Measurements from ENCODE around the gene RBM6.
"Not testable (repeated sequence)": the region's sequence is repeated elsewhere in the genome, so short reads cannot be mapped to it uniquely, and the experiment has no call there.

RBM6 gene

DNA sequence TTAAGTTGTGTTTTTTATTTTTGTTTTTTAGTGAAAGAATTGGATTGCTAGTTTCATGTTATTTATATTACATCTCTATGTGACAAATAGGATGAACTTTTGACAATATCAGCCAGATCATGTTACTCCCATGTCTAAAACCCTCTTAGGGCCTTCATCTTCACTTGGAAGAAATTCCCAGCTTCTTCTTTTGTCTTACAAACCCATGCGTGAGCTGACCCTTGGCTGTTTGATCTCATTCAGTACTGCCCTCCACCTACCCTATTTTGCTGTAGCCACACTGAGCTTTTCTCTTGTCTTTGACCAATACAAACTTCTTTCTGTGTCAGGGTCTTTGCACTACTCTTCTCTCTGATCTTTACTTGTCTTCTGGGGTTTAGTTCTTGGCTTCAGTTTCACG lies 37.0 kb downstream of the RBM6 start:
- no peak for DNase-seq (ENCODE audit: low read depth)

DNA sequence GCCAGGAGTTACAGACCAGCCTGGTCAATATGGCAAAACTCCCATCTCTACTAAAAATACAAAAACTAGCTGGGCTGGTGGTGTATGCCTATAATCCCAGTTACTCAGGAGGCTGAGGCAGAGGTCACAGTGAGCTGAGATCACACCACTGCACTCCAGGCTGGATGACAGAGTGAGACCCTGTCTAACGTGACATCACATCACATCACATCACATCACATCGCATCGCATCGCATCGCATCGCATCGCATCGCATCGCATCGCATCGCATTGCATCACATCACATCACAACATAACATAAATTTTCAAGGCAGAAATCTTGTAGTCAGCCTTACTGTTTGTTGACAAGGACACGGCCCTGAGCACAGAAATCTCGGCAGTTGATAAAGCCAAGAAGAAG lies 44.4 kb downstream of the RBM6 start:
- DNase-seq (ENCODE audit: low read depth) = no peak

DNA sequence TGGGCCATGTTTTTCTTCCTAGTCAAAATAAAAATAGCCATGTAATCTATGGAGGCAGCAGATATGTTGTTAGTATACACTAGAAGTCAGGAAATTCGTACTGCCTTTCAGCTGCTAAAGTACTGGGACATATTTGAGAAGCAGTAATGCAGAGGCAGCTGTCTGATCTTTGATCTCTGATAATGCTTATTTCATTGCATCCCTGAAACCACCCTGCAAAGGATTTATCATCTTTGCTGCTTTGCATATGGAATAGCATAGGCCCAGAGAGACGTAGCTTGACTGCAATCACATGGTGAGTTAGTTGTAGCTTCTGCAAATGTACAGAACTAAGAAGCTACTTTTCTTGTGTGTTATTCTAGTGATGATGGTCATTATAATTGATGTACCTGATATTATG lies 52.4 kb downstream of the RBM6 start:
- no peak for DNase-seq (ENCODE audit: low read depth)

DNA sequence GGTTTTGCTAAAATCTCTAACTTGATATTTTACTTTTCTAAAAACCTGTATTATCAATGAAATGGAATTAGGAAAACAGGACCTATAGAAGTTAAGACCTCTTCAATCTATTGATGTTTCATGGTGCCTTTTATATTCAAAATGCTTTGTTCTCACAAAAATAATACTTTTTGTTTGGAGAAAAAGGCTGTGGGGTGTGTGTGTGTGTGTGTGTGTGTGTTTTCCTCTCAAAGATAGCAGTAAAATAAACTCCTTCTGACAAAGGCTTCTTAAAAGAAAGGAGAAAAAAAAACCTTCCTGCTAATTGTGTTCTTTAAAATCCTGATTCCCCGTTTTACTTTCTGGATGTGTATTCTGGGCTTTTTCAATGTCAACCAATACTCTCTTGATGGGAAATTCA lies 54.5 kb downstream of the RBM6 start:
- DNase-seq (ENCODE audit: low read depth) = no peak

DNA sequence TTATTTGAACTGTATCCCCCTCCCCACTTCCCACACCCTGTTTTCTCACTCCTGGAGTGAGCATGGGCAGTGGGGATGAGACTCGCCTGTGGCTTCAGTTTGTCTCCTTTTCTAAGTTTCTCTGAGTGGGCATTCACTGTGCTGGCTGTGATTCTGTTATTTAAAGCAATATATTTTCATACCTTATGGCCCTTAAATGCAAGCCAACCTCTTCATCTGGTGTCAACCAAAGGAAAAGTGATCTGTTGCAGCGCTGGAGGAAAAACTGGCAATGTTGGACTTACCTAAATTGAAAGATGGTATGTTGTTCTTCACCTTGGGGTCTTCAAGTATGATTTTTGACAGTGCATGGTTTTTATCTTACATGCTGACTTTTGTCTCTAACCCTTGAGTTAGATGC lies 56.1 kb downstream of the RBM6 start:
- DNase-seq (ENCODE audit: low read depth) = no peak

DNA sequence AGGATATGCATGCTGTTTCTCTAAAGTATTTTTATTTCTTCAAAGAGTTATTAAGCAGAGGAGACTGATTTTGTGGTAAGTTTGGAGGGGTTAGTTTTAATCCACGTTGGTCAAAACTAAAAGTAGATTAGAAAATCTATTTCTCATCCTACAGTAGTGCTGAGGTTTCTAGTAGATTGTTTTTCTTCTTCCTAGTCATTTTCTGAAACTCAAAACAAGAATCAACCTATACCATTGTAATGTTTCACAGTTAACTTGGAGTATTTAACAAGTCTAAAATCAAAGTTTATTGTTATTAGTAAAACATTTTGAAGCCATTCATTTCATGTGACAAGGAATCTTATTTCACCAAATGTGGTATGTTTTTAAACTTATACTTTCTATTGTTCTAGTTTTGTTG lies 57.9 kb downstream of the RBM6 start:
- no peak for DNase-seq (ENCODE audit: low read depth)

GRCh38 chr3:49998326-49998725 lies 58.4 kb downstream of the RBM6 start:
- no peak for DNase-seq (ENCODE audit: low read depth)

DNA sequence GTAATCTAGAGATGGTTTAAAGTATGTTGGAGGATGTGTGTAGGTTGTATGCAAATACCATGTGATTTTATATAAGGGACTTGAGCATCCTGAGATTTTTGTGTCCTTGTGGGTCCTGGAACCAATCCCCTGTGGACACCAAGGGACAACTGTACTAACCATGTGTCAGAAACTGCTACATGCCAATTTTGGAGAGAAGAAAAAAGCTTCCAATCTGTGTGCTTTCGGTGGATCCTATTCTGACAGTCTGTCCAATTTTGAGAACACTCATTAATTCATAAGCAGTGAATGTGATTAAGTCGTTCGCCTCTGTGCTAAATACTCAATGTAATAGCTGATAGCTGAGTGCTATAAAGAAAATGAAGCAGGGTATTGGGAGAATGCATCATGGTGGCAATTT lies 61.6 kb downstream of the RBM6 start:
- DNase-seq (ENCODE audit: low read depth) = no peak

DNA sequence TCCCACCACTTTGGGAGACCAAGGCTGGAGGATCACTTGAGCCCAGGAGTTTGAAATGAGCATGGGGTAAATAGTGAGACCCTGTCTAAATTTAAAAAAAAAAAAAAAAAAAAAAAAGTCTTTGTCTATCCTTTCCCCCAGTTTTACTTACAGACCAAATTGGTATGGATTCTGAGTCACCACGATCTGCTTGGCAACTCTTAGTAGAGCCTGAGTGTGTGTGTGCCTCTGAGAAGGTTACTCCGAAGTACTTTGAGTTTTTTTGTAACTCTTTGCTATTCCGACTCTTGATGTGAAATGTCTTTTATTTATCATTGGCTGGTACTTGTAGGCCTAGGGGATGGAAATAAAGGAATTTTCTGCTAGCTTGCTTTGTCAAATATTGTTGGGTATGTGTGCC lies 63.3 kb downstream of the RBM6 start:
- DNase-seq (ENCODE audit: low read depth) = no peak

GRCh38 chr3:50003824-50004223 lies 63.9 kb downstream of the RBM6 start:
- no peak for DNase-seq (ENCODE audit: low read depth)

DNA sequence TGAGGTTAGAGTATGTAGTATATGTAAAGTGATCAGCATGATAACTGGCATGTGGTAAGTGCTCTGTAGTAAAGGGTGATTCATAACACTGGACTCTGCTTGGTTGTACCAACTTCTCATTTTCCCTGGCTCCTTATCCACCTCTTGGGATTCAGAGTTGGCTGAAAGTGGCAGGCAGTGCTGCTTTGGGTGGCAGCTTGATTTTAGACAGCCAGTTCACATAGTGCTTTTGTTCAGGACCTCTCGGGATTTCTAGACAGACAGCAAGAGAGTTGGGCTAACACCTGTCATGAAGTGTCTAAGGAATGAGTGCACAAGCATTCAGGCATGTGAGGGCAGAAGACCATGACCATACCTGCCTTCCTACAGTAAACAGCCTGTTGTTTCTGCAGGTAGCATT lies 69.0 kb downstream of the RBM6 start:
- DNase-seq (ENCODE audit: low read depth) = no peak

GRCh38 chr3:50010959-50011358 lies 71.0 kb downstream of the RBM6 start:
- no peak for DNase-seq (ENCODE audit: low read depth)

GRCh38 chr3:50015918-50016317 lies 76.0 kb downstream of the RBM6 start:
- no peak for DNase-seq (ENCODE audit: low read depth)

DNA sequence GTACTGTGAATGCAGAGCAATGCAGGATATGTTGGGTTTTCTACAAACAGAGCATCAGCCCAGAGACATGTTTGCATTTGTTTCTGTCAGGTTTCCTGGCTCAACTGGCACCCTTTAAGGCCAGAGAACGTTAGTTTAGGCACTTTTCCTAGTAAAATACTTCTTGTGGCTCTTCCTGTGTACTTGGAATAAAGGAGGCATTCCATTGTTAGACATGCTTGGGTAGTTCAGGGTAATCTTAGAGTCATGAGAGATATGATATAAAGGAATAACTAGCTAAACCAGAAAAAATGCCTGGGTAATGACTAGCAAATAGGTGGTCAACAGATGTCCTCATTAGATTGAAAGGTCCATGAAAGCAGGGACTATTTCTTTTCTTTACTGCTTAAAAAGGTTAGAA lies 88.4 kb downstream of the RBM6 start:
- no peak for DNase-seq (ENCODE audit: low read depth)

DNA sequence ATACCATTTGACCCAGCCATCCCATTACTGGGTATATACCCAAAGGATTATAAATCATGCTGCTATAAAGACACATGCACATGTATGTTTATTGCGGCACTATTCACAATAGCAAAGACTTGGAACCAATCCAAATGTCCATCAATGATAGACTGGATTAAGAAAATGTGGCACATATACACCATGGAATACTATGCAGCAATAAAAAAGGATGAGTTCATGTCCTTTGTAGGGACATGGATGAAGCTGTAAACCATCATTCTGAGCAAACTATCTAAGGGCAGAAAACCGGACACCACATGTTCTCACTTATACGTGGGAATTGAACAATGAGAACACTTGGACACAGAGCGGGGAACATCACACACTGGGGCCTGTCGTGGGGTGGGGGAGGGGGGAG lies 91.3 kb downstream of the RBM6 start:
- not testable (repeated sequence) for DNase-seq (ENCODE audit: low read depth)

DNA sequence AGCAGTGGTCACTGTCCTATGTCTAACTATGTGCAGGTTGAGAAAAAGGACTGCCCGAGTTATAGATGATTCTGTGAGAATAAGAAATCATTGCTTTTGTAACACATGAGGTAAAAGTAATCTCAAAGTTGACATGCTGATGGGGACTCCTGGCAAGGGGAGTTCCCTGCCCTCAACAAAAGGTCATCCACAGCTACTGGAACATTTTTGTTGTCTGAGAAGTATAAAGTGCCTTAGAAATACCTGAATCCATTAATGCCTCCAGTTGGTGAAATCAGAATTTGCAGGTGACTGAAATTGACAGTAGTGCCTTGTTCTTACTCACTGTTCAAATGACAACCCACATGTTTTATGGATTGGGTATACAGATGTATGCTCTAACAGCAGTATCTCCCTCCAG lies 105.0 kb downstream of the RBM6 start:
- no peak for DNase-seq (ENCODE audit: low read depth)

DNA sequence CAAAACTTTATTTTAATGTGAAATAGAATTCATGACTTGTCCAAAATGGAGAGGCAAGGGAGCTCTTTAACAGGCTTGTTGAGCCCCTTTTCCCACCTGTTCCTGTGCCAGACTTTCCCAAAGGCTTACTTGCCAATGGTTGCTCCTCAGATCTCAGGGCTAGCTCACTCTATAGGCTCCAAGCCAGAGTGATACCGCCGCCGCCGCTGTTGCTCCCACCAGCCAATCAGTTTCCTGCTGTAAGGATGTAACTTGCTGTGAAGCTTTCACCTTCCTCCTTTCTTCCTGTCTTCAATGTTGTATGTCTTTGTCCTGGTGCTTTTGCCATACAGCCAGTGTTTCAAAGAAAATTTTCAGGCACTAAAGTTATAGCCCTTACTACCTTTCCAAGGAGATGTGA lies 107.5 kb downstream of the RBM6 start:
- no peak for DNase-seq (ENCODE audit: low read depth)

- no peak for DNase-seq (ENCODE audit: low read depth)
Measured at GRCh38 chr3:50050361-50050760, 110.4 kb downstream of the RBM6 start.

GRCh38 chr3:50057756-50058155 lies 117.8 kb downstream of the RBM6 start:
- no peak for DNase-seq (ENCODE audit: low read depth)

GRCh38 chr3:50068134-50068533 lies 128.2 kb downstream of the RBM6 start:
- no peak for DNase-seq (ENCODE audit: low read depth)

GRCh38 chr3:50078091-50078490 lies 138.1 kb downstream of the RBM6 start:
- DNase-seq (ENCODE audit: low read depth) = no peak

DNA sequence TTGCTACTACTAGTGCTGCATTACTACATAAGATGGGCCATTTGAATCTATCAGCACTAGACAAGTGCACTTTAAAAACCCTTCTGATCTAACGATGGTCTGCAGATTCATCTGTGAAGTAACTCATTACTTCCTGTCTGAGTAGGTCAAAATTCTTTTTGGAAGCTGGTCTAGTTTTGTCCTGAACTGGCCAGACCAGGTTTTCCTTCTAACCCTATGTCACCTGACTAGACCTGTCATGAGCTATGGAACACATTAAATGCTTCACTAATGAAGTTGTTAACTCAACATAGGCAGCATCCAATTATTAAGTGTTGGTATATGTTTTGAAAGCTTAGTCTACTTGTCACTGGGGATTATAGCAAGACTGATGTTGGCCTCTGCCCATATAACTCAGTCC lies 138.7 kb downstream of the RBM6 start:
- no peak for DNase-seq (ENCODE audit: low read depth)

DNA sequence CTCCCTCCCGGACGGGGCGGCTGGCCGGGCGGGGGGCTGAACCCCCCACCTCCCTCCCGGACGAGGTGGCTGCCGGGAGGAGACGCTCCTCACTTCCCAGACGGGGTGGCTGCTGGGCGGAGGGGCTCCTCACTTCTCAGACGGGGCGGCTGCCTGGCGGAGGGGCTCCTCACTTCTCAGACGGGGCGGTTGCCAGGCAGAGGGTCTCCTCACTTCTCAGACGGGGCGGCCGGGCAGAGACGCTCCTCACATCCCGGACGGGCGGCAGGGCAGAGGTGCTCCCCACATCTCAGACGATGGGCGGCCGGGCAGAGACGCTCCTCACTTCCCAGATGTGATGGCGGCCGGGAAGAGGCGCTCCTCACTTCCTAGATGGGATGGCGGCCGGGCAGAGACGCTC lies 145.0 kb downstream of the RBM6 start:
- not testable (repeated sequence) for DNase-seq (ENCODE audit: low read depth)

GRCh38 chr3:50088725-50089608 lies 149.0 kb downstream of the RBM6 start, which contains the start of gene RBM5:
TSS of gene RBM5 (plus strand) at chr3:50088919. CDS start at chr3:50090435, 1,516 bp downstream.
- DNase-seq (ENCODE audit: low read depth) = peak; percentile 89
